OCI-LY1 (cell line): Measurements from ENCODE around the gene MLLT1.

ENCODE experiments used
- H2AFZ ChIP-seq: fragments of 200-600 bp; sonication (generic), shearing (Covaris generic); 2 replicates; pipeline ENCODE4 v1.6.0; 2014; ENCODE audit warnings: antibody characterized with exemption, mild to moderate bottlenecking, low read length
- H3F3A ChIP-seq: fragments of 200-600 bp; sonication (generic), shearing (Covaris generic); 2 replicates; pipeline ENCODE4 v1.6.0; 2014; ENCODE audit warnings: mild to moderate bottlenecking, antibody characterized with exemption, low read length, moderate library complexity; ENCODE audit not compliant: insufficient read depth
- H3K27ac ChIP-seq: fragments of 200-600 bp; sonication (generic); 2 replicates; pipeline ENCODE4 v1.5.1; 2014; ENCODE audit warnings: low read length, mixed run types, mild to moderate bottlenecking, low read depth; ENCODE audit not compliant: poor library complexity, severe bottlenecking
- H3K27me3 ChIP-seq: fragments of 200-600 bp; sonication (generic); 2 replicates; pipeline ENCODE4 v1.6.0; 2014; ENCODE audit warnings: antibody characterized with exemption, mild to moderate bottlenecking, low read length, moderate library complexity; ENCODE audit not compliant: insufficient read depth
- H3K36me3 ChIP-seq: fragments of 200-600 bp; sonication (generic); 2 replicates; pipeline ENCODE4 v1.6.1; 2014; ENCODE audit warnings: mild to moderate bottlenecking, antibody characterized with exemption, low read length, moderate library complexity, mixed read lengths; ENCODE audit not compliant: insufficient read depth
- H3K4me1 ChIP-seq: fragments of 200-600 bp; sonication (generic); 2 replicates; pipeline ENCODE4 v1.5.1; 2014; ENCODE audit warnings: mild to moderate bottlenecking, low read length, moderate library complexity; ENCODE audit not compliant: insufficient read depth, severe bottlenecking
- H3K4me2 ChIP-seq: fragments of 200-600 bp; sonication (generic), shearing (Covaris generic); 2 replicates; pipeline ENCODE4 v1.6.1; 2014; ENCODE audit warnings: low read length
- H3K4me3 ChIP-seq: fragments of 200-600 bp; sonication (generic); 2 replicates; pipeline ENCODE4 v1.5.1; 2014; ENCODE audit warnings: low read length, low read depth, mild to moderate bottlenecking, mixed read lengths; ENCODE audit not compliant: poor library complexity, severe bottlenecking
- H3K79me2 ChIP-seq: fragments of 200-600 bp; shearing (Covaris generic); 2 replicates; pipeline ENCODE4 v1.6.1; 2016; ENCODE audit warnings: mixed run types, low read length, mixed read lengths; ENCODE audit not compliant: insufficient read depth
- H3K9ac ChIP-seq: fragments of 200-600 bp; sonication (generic), shearing (Covaris generic); 2 replicates; pipeline ENCODE4 v1.6.1; 2014; ENCODE audit warnings: mild to moderate bottlenecking, low read length, mixed read lengths
- H3K9me2 ChIP-seq: fragments of 200-600 bp; sonication (generic), shearing (Covaris generic); 2 replicates; pipeline ENCODE4 v1.6.1; 2014; ENCODE audit warnings: low read depth, mild to moderate bottlenecking, low read length, mixed read lengths
- H3K9me3 ChIP-seq: fragments of 200-600 bp; shearing (Covaris generic); 2 replicates; pipeline ENCODE4 v1.6.1; 2014; ENCODE audit warnings: low read length, mixed read lengths
- H4K20me1 ChIP-seq: fragments of 200-600 bp; sonication (generic), shearing (Covaris generic); 2 replicates; pipeline ENCODE4 v1.6.0; 2016; ENCODE audit warnings: mild to moderate bottlenecking, low read length; ENCODE audit not compliant: insufficient read depth
- EZH2 ChIP-seq: fragments of 200-600 bp; sonication (generic), shearing (Covaris generic); IDR thresholded peaks from 2 replicates; pipeline ENCODE4 v1.8.0; 2017; ENCODE audit warnings: borderline replicate concordance, mixed run types, mild to moderate bottlenecking, antibody characterized with exemption, low read length, moderate library complexity, mixed read lengths
- TF ChIP-seq, protein P1 (sequence below): fragments of 200-600 bp; sonication (generic), shearing (Covaris generic); IDR thresholded peaks from 2 replicates; pipeline ENCODE4 v1.5.1; 2017; ENCODE audit warnings: mild to moderate bottlenecking, antibody characterized with exemption, low read length, moderate library complexity, mixed read lengths

MLLT1 gene

DNA sequence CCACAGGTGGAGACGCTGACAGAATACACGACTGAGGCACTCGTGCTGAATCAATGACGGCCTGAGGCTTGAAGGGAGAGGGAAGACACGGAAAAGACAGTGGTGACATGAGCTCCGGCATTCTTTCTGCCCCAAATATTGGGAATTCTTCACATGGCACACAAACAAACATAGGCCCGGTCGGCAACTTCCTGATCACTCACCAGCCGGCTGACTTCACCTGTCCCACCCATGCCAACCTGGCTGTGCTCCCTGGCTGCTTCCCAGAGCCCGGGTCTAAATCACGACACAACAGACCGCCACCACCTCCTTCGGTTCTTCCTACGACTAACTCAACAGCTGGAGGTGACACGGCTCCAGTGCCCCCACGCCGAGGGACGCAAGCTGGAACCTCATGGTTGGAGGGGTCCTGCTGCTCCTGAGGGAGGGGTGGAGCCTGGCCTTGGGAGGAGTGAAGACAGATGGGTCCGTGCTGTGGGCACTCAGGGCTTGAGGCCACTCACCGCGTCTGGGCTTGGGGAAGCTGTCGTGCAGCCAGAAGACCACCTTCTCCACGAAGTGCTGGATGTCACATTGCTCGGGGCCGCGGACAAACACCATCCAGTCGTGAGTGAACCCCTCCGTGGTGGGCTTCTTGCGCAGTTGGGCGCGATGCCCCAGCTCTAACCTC lies 9.6 kb downstream of the MLLT1 start:
- Histone ChIP-seq H3K4me1 (no peaks in the 10 kb centered on the region), H3K4me2 (no peak overlapping the region), H3K36me3 (peaks cover 54% of the 10 kb centered on the region), H3K9me3 (no peaks in the 10 kb centered on the region), H3K27ac (no peak overlapping the region), H3K9ac (no peak overlapping the region), H3F3A (no peaks in the 10 kb centered on the region), H2AFZ (no peak overlapping the region), H3K27me3 (no peaks in the 10 kb centered on the region), H3K4me3 (no peak overlapping the region), H3K79me2 (peaks cover 28% of the 10 kb centered on the region), H3K9me2 (no peaks in the 10 kb centered on the region), H4K20me1 (no peaks in the 10 kb centered on the region)
- TF ChIP-seq, protein P1, sequence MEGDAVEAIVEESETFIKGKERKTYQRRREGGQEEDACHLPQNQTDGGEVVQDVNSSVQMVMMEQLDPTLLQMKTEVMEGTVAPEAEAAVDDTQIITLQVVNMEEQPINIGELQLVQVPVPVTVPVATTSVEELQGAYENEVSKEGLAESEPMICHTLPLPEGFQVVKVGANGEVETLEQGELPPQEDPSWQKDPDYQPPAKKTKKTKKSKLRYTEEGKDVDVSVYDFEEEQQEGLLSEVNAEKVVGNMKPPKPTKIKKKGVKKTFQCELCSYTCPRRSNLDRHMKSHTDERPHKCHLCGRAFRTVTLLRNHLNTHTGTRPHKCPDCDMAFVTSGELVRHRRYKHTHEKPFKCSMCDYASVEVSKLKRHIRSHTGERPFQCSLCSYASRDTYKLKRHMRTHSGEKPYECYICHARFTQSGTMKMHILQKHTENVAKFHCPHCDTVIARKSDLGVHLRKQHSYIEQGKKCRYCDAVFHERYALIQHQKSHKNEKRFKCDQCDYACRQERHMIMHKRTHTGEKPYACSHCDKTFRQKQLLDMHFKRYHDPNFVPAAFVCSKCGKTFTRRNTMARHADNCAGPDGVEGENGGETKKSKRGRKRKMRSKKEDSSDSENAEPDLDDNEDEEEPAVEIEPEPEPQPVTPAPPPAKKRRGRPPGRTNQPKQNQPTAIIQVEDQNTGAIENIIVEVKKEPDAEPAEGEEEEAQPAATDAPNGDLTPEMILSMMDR, result no peak
- no peak for TF ChIP-seq EZH2

DNA sequence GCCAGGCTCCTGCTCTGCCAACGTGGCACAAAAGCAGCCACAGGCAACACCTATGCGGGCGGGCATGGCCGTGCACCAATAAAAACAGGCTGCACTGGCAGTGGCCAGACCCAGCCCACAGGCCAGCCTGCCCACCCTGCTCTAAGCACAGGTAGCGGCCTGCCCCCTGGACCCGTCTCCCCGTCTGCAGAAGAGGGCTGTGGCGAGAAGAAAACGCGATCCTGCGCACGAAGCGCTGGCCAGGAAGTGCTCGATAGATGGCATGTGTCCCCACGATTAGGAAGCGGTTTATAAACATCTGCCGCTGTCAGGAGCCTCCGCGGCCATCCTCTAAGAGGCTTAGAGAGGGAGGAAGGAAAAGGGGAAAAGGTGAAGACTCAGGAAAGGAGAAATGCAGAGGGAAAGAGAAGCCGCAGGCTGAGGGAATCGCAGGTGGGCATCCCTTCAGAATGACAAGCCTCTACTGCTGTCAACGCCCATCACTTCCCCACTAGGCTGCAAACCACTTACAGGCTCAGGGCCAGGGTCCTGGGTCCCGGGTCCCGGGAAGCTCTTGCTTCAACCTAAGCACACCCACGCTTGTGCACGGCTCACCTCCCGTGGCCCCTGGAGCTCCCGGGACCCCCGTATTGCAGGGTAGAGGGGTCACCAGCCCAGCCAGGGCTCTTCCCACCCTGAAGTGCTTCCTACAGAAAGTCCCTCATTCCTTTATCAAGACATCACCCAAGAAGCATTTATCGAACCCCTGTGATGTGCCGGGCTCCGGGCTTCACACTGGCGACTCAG lies 10.5 kb downstream of the MLLT1 start:
- Histone ChIP-seq H3K4me2 (no peak overlapping the region), H3K9me2 (no peaks in the 10 kb centered on the region), H3K4me3 (no peak overlapping the region), H2AFZ (no peak overlapping the region), H3K9me3 (no peaks in the 10 kb centered on the region), H3K79me2 (peaks cover 20% of the 10 kb centered on the region), H3K27me3 (no peaks in the 10 kb centered on the region), H3K9ac (no peak overlapping the region), H3K36me3 (peaks cover 58% of the 10 kb centered on the region), H3K4me1 (no peaks in the 10 kb centered on the region), H3F3A (no peaks in the 10 kb centered on the region), H4K20me1 (no peaks in the 10 kb centered on the region), H3K27ac (no peak overlapping the region)
- TF ChIP-seq EZH2, result no peak
- TF ChIP-seq, protein P1, result no peak

DNA sequence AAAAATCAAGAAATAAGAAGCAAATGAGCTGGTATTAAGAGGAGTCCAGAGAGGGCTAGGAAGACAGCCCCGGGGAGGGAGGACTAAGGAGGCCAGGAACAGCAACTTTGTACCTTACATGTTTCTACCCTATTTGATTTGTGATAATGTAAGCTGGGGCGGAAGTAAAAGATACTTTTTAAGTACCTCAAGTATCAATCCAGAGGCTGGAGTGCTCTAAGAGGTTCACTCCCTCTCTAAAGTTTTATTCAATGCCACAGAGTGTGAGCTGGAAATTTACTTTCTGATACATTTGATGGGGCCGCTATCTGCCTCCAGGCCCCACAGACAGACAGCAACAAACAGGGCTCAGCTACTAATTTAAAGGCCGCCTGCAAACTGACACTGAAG lies 11.4 kb downstream of the MLLT1 start:
- Histone ChIP-seq H3K4me1 (no peaks in the 10 kb centered on the region), H3K9me3 (no peaks in the 10 kb centered on the region), H3K4me2 (no peak overlapping the region), H4K20me1 (no peaks in the 10 kb centered on the region), H3F3A (no peaks in the 10 kb centered on the region), H3K27me3 (no peaks in the 10 kb centered on the region), H3K27ac (no peak overlapping the region), H3K9me2 (no peaks in the 10 kb centered on the region), H3K4me3 (no peak overlapping the region), H3K9ac (no peak overlapping the region), H2AFZ (no peak overlapping the region), H3K79me2 (peaks cover 12% of the 10 kb centered on the region), H3K36me3 (peaks cover 62% of the 10 kb centered on the region)
- TF ChIP-seq, protein P1, result no peak
- no peak for TF ChIP-seq EZH2
